Trophoblast cell (in vitro differentiated cells and primary cell): ENCODE data around the gene SLC6A18.

Source experiments
- DNase-seq, 2 donors: peaks; one replicate each; pipeline ENCODE4 v3.0.0-alpha.2; 2016
- H2AFZ ChIP-seq: 2 replicates; pipeline ENCODE4 v1.6.1; 2013; ENCODE audit warnings: low read length, moderate library complexity, mild to moderate bottlenecking; ENCODE audit not compliant: insufficient read depth, poor library complexity
- H2AK5ac ChIP-seq: 2 replicates; pipeline ENCODE4 v1.6.1; 2013; ENCODE audit warnings: mild to moderate bottlenecking, low read length
- H2BK120ac ChIP-seq: 2 replicates; pipeline ENCODE4 v1.6.1; 2013; ENCODE audit warnings: low read length, mild to moderate bottlenecking, moderate library complexity; ENCODE audit not compliant: insufficient read depth, poor library complexity
- H2BK12ac ChIP-seq: 2 replicates; pipeline ENCODE4 v1.6.1; 2013; ENCODE audit warnings: mild to moderate bottlenecking, low read length, moderate library complexity
- H2BK5ac ChIP-seq: 2 replicates; pipeline ENCODE4 v1.6.1; 2013; ENCODE audit warnings: low read length, low read depth, moderate library complexity, mild to moderate bottlenecking; ENCODE audit not compliant: poor library complexity
- H3K14ac ChIP-seq: 2 replicates; pipeline ENCODE4 v1.6.1; 2013; ENCODE audit warnings: mild to moderate bottlenecking, low read length
- H3K18ac ChIP-seq: 2 replicates; pipeline ENCODE4 v1.6.1; 2013; ENCODE audit warnings: mild to moderate bottlenecking, low read length
- H3K23ac ChIP-seq: 2 replicates; pipeline ENCODE4 v1.6.1; 2013; ENCODE audit warnings: low read length
- H3K27ac ChIP-seq: 2 replicates; pipeline ENCODE4 v1.5.1; 2013; ENCODE audit warnings: low read depth, mild to moderate bottlenecking, inconsistent platforms, low read length, moderate library complexity
- H3K27me3 ChIP-seq: 2 replicates; pipeline ENCODE4 v1.6.1; 2013; ENCODE audit warnings: inconsistent platforms, mild to moderate bottlenecking, low read length, moderate library complexity; ENCODE audit not compliant: insufficient read depth
- H3K36me3 ChIP-seq, 2 experiments: 1 replicate in 1 of 2; 2 replicates in 1 of 2; pipeline ENCODE4 v1.6.1; 2013; ENCODE audit warnings: low read length in 2 of 2, mild to moderate bottlenecking in 2 of 2, moderate library complexity in 1 of 2; ENCODE audit not compliant: insufficient read depth in 2 of 2, control insufficient read depth in 1 of 2
- H3K4ac ChIP-seq: 2 replicates; pipeline ENCODE4 v1.6.1; 2013; ENCODE audit warnings: low read depth, mild to moderate bottlenecking, low read length, moderate library complexity
- H3K4me1 ChIP-seq, 2 experiments: 1 replicate in 1 of 2; 2 replicates in 1 of 2; pipeline ENCODE4 v1.6.1; 2013; ENCODE audit warnings: low read length in 2 of 2, mild to moderate bottlenecking in 2 of 2, moderate library complexity in 1 of 2; ENCODE audit not compliant: insufficient read depth in 2 of 2, control insufficient read depth in 1 of 2
- H3K4me2 ChIP-seq: 2 replicates; pipeline ENCODE4 v1.6.1; 2013; ENCODE audit warnings: inconsistent platforms, mild to moderate bottlenecking, low read length, moderate library complexity
- H3K4me3 ChIP-seq: 2 replicates; pipeline ENCODE4 v1.5.1; 2013; ENCODE audit warnings: mild to moderate bottlenecking, low read depth, low read length, inconsistent platforms
- H3K79me1 ChIP-seq: one replicate; pipeline ENCODE4 v1.6.1; 2013; ENCODE audit warnings: low read length
- H3K79me2 ChIP-seq: 2 replicates; pipeline ENCODE4 v1.6.1; 2013; ENCODE audit warnings: low read length, mild to moderate bottlenecking; ENCODE audit not compliant: control insufficient read depth, insufficient read depth, poor library complexity
- H3K9ac ChIP-seq: 2 replicates; pipeline ENCODE4 v1.6.1; 2013; ENCODE audit warnings: mild to moderate bottlenecking, low read length
- H3K9me3 ChIP-seq: 2 replicates; pipeline ENCODE4 v1.6.1; 2013; ENCODE audit warnings: low read depth, mild to moderate bottlenecking, control low read depth, inconsistent platforms, low read length; ENCODE audit not compliant: insufficient read depth
- H4K12ac ChIP-seq: 2 replicates; pipeline ENCODE4 v1.6.1; 2013; ENCODE audit warnings: low read depth, mild to moderate bottlenecking, low read length, moderate library complexity
- H4K8ac ChIP-seq: 2 replicates; pipeline ENCODE4 v1.6.1; 2013; ENCODE audit warnings: low read depth, mild to moderate bottlenecking, low read length, moderate library complexity
- H4K91ac ChIP-seq: one replicate; pipeline ENCODE4 v1.6.1; 2013; ENCODE audit warnings: low read depth, mild to moderate bottlenecking, low read length, moderate library complexity
- WGBS: extraction: QIAGEN DNeasy Blood & Tissue Kit; methylation state at CpG from one replicate; pipeline ENCODE4 v1.1.7; 2013; ENCODE audit warnings: missing lambda C conversion rate; ENCODE audit not compliant: insufficient read length, insufficient coverage; ENCODE audit errors: extremely low coverage; 5-methylcytosine and 5-hydroxymethylcytosine counted together

SLC6A18 gene

GRCh38 chr5:1244255-1244654, 19.1 kb downstream of the SLC6A18 start:
- Histone ChIP-seq H2AK5ac (no peak overlapping the region), H3K36me3 (no peaks in the 10 kb centered on the region), H2AFZ (no peak overlapping the region), H3K27me3 (no peaks in the 10 kb centered on the region), H3K27ac (no peak overlapping the region), H3K18ac (no peak overlapping the region), H3K79me2 (no peaks in the 10 kb centered on the region), H4K91ac (no peak overlapping the region), H3K9ac (no peak overlapping the region), H3K4me1 (no peaks in the 10 kb centered on the region), H4K12ac (no peak overlapping the region), H3K4ac (no peak overlapping the region), H2BK120ac (no peak overlapping the region), H3K23ac (no peak overlapping the region), H4K8ac (no peak overlapping the region), H3K79me1 (no peaks in the 10 kb centered on the region), H3K4me3 (no peak overlapping the region), H2BK12ac (no peak overlapping the region), H2BK5ac (no peak overlapping the region), H3K14ac (no peak overlapping the region), H3K4me2 (no peak overlapping the region), H3K9me3 (peaks cover 5% of the 10 kb centered on the region)
- DNase-seq, result no peak
- WGBS, result no CpG with 5 or more reads among the region's 21 CpGs

- WGBS, result no CpG with 5 or more reads among the region's 10 CpGs
- H2AFZ ChIP-seq, result no peak overlapping the region
- H3K18ac ChIP-seq, result no peak overlapping the region
- H3K4me2 ChIP-seq, result no peak overlapping the region
- H4K91ac ChIP-seq, result no peak overlapping the region
- H3K9me3 ChIP-seq, result peaks cover 5% of the 10 kb centered on the region
- H3K27me3 ChIP-seq, result no peaks in the 10 kb centered on the region
- no peak overlapping the region for H3K9ac ChIP-seq
- no peak overlapping the region for H3K4ac ChIP-seq
- H2BK12ac ChIP-seq, result no peak overlapping the region
- no peak overlapping the region for H2BK5ac ChIP-seq
- H3K23ac ChIP-seq, result no peak overlapping the region
- no peaks in the 10 kb centered on the region for H3K79me1 ChIP-seq
- no peak for DNase-seq
- no peaks in the 10 kb centered on the region for H3K36me3 ChIP-seq
- no peaks in the 10 kb centered on the region for H3K79me2 ChIP-seq
- no peak overlapping the region for H4K12ac ChIP-seq
- H2BK120ac ChIP-seq, result no peak overlapping the region
- no peak overlapping the region for H3K27ac ChIP-seq
- H3K4me3 ChIP-seq, result no peak overlapping the region
- H4K8ac ChIP-seq, result no peak overlapping the region
- no peak overlapping the region for H3K14ac ChIP-seq
- H3K4me1 ChIP-seq, result no peaks in the 10 kb centered on the region
- H2AK5ac ChIP-seq, result no peak overlapping the region
These were observed 19.8 kb downstream of the SLC6A18 start for GRCh38 chr5:1244976-1245375.

DNA sequence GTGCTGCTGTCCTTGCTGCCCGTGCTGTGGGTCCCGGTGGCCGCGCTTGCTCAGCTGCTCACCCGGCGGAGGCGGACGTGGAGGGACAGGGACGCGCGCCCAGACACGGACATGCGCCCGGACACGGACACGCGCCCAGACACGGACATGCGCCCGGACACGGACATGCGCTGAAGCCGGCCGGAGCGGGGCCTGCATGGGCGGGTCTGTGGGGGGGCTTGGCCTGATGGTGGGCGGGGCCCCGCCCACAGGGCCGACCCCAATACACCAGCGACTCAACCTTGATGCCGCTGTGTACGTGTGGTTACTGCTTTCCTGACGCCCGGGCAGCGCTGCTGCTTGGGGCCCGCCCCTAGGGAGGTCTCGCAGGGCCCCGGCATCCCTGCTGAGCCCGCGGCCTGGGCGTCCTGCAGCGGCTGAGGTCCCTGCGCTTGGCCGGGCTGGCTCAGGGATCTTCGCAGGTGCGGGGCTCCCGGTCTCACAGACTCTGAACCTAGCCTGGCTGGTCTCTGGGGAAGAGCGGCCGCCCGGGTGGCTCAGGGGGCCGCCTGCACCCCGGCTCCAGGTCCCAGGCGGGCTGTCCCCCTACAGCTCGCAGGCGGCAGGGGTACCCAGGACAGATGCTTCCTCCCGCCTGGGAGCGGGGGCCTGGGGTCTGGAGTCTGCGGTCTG, 20.9 kb downstream of the SLC6A18 start:
- Histone ChIP-seq H2AFZ (no peak overlapping the region), H2BK5ac (no peak overlapping the region), H3K27ac (no peak overlapping the region), H3K18ac (no peak overlapping the region), H4K8ac (no peak overlapping the region), H2BK120ac (no peak overlapping the region), H3K4me1 (no peaks in the 10 kb centered on the region), H2AK5ac (no peak overlapping the region), H3K9me3 (peaks cover under 1% of the 10 kb centered on the region), H3K4me2 (no peak overlapping the region), H3K79me1 (no peaks in the 10 kb centered on the region), H3K79me2 (no peaks in the 10 kb centered on the region), H4K12ac (no peak overlapping the region), H3K14ac (no peak overlapping the region), H3K23ac (no peak overlapping the region), H3K27me3 (no peaks in the 10 kb centered on the region), H3K36me3 (no peaks in the 10 kb centered on the region), H3K4ac (no peak overlapping the region), H2BK12ac (no peak overlapping the region), H3K4me3 (no peak overlapping the region), H4K91ac (no peak overlapping the region), H3K9ac (no peak overlapping the region)
- no CpG with 5 or more reads among the region's 58 CpGs for WGBS
- no peak for DNase-seq

DNA sequence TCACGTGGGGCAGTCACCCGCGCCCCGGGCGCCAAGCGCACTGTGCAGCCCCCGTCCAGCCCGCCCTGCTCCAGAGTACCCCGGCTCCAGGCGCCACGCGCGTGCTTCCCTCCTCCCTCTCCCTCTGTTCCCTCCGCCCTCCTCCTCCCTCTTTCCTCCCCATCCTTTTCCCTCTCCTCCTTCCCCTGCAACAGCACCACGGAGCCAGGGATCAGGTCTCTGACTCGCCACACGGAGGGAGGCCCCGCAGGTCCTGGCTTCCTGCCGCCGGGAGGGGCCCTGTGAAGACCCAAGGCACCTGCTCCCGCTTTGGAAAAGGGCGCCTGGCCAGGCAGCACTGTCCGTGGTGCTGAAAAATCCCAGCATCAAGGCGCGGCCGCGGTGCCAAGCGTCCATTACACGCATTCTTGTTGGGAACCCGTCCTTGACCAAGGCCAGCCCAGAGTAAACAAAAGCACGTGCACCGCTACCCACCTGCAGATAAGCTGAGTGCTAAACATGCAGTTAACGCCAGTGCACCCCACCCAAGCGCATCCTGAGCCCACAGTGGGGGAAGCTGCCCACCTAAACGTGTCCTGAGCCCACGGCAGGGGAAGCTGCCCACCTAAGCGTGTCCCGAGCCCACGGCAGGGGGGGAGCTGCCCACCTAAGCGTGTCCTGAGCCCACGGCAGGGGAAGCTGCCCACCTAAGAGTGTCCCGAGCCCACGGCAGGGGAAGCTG, 21.7 kb downstream of the SLC6A18 start:
- no peak overlapping the region for H3K23ac ChIP-seq
- H2BK12ac ChIP-seq, result no peak overlapping the region
- H3K14ac ChIP-seq, result no peak overlapping the region
- no peak overlapping the region for H2AFZ ChIP-seq
- H3K18ac ChIP-seq, result no peak overlapping the region
- no peaks in the 10 kb centered on the region for H3K4me1 ChIP-seq
- no peak overlapping the region for H4K91ac ChIP-seq
- peak; percentile 18 to 58 for DNase-seq
- H2BK5ac ChIP-seq, result no peak overlapping the region
- H3K4me3 ChIP-seq, result no peak overlapping the region
- no peaks in the 10 kb centered on the region for H3K27me3 ChIP-seq
- H3K79me1 ChIP-seq, result no peaks in the 10 kb centered on the region
- H3K9ac ChIP-seq, result no peak overlapping the region
- no CpG with 5 or more reads among the region's 43 CpGs for WGBS
- no peak overlapping the region for H3K4ac ChIP-seq
- H4K8ac ChIP-seq, result no peak overlapping the region
- H3K4me2 ChIP-seq, result no peak overlapping the region
- H3K79me2 ChIP-seq, result no peaks in the 10 kb centered on the region
- no peaks in the 10 kb centered on the region for H3K9me3 ChIP-seq
- no peak overlapping the region for H4K12ac ChIP-seq
- H3K27ac ChIP-seq, result no peak overlapping the region
- H2BK120ac ChIP-seq, result no peak overlapping the region
- no peaks in the 10 kb centered on the region for H3K36me3 ChIP-seq
- H2AK5ac ChIP-seq, result no peak overlapping the region
